ENCODE results near the gene EVC. TPM values are rescaled to one million over a fixed set of nuclear protein-coding genes. Genes with fewer than 3 reads are reported as not detected.

EVC gene
- total RNA-seq, 1 donor from 2014 or later: 13.5 TPM

- DNase-seq (ENCODE audit: low read depth): no peak
- no peak overlapping the region for H3K4me3 ChIP-seq (ENCODE audit: low read depth, low read length)
- TF ChIP-seq, protein P1, sequence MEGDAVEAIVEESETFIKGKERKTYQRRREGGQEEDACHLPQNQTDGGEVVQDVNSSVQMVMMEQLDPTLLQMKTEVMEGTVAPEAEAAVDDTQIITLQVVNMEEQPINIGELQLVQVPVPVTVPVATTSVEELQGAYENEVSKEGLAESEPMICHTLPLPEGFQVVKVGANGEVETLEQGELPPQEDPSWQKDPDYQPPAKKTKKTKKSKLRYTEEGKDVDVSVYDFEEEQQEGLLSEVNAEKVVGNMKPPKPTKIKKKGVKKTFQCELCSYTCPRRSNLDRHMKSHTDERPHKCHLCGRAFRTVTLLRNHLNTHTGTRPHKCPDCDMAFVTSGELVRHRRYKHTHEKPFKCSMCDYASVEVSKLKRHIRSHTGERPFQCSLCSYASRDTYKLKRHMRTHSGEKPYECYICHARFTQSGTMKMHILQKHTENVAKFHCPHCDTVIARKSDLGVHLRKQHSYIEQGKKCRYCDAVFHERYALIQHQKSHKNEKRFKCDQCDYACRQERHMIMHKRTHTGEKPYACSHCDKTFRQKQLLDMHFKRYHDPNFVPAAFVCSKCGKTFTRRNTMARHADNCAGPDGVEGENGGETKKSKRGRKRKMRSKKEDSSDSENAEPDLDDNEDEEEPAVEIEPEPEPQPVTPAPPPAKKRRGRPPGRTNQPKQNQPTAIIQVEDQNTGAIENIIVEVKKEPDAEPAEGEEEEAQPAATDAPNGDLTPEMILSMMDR (conservative IDR thresholded peaks at IDR 0.05; ENCODE audit: low read depth, low read length): no peak
These were observed 112.7 kb downstream of the EVC start for GRCh38 chr4:5823542-5824211.

GRCh38 chr4:5824227-5824626 is 113.2 kb downstream of the EVC start:
- TF ChIP-seq, protein P1 (conservative IDR thresholded peaks at IDR 0.05; ENCODE audit: low read depth, low read length): no peak
- no peak for DNase-seq (ENCODE audit: low read depth)
- no peak overlapping the region for H3K4me3 ChIP-seq (ENCODE audit: low read depth, low read length)

- TF ChIP-seq, protein P1 (conservative IDR thresholded peaks at IDR 0.05; ENCODE audit: low read depth, low read length): peak; percentile 60
- no peak overlapping the region for H3K4me3 ChIP-seq (ENCODE audit: low read depth, low read length)
- no peak for DNase-seq (ENCODE audit: low read depth)
These were observed 113.6 kb downstream of the EVC start for GRCh38 chr4:5824635-5825034.

DNA sequence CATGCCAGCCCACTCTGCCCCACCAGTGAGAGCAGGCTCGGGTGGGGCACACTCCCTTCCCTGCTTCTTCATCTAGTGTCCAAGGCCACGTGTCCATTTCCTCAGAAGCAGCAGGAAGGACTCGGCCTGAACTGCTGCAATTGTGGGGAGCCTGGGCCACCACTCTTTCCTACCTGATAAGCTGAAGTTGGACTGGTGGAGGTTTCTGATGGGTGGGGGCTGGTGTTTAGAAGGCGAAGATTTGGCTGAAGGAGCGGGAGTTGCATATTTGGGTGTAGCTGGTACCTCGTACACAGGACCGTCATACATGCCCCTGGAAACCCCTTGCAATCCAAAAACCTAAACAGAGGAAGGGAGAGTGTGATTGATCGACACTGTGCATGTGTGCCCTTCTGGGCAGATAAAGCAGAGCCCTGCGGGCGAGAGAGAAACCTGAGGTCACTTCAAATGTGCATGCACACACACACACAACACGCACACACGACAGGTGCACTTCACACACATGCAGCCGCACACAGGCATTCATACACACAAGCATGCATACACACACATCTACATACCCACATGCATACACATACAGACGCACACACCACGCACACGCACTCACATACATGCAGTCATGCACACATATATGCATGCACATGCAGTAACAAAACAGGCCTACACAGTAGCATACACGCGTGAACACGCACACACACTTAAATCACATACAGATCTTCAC is 114.5 kb downstream of the EVC start:
- TF ChIP-seq, protein P1 (conservative IDR thresholded peaks at IDR 0.05; ENCODE audit: low read depth, low read length): no peak
- DNase-seq (ENCODE audit: low read depth): no peak
- H3K4me3 ChIP-seq (ENCODE audit: low read depth, low read length): no peak overlapping the region

GRCh38 chr4:5826437-5827107 is 115.6 kb downstream of the EVC start:
- TF ChIP-seq, protein P1 (conservative IDR thresholded peaks at IDR 0.05; ENCODE audit: low read depth, low read length): no peak
- no peak for DNase-seq (ENCODE audit: low read depth)
- H3K4me3 ChIP-seq (ENCODE audit: low read depth, low read length): no peak overlapping the region

DNA sequence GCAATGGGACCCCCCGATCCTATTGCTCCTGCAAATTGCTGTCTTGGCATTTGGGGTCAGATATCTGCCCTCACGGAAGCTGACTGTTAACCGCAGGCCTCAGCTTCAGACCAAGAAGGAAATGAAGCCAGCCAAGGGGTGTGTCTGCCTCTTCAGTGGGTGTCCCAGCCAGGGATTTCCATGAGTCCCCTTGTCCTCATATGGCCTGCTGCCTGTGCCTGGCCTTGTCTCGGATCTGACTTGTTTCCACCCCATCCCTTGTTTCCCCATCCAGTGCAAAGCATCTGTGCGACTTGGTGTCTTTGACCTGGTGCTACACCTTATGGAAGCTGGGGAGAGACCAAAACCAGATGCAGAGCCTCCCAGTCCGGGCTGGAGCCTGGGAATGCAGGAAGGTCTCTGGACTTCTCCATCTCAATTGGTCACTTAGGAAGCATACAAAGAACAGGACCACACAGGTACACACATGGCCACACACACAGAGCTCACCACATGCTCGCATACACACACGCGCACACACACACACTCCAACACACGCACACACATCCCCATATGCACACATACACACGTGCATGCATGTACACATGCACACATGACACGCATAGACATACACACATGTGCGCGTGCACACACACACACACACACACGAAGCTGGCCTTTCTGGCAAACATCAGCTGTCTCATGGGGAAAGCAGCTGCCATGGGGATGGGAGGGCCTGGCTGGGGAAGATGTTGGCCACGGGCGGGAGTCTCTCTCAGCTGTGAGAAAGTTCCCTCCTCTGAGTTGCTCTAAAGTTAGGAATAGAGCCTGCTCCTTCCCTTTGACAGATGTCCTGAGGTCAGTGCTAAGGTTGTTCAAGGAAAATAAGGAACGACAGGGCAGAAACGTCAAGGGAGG is 116.4 kb downstream of the EVC start:
- DNase-seq (ENCODE audit: low read depth): no peak
- TF ChIP-seq, protein P1 (conservative IDR thresholded peaks at IDR 0.05; ENCODE audit: low read depth, low read length): no peak

More for the DNA sequence above, 116.4 kb downstream of the EVC start:
- no peak overlapping the region for H3K4me3 ChIP-seq (ENCODE audit: low read depth, low read length)
